IMR-90 (cell line): Measurements from ENCODE around the gene FBXO28. TPM values are rescaled to one million over a fixed set of nuclear protein-coding genes. Genes with fewer than 3 reads are reported as not detected.

Source experiments
- ATAC-seq: fragments of 200-7000 bp; cut with Tn5 transposase; 2 replicates; pipeline ENCODE4 v1.9.1; 2020; ENCODE audit warnings: low read depth, mild to moderate bottlenecking, moderate library complexity
- BruUV-seq: library from RNA; stranded (reverse); fragments of 400-500 nt; replicated peaks from 2 replicates; lab custom pipeline; 2021; lab: Mats Ljungman, UMichigan
- CTCF ChIA-PET: fragments of 300-600 bp; formaldehyde crosslinking; extraction: SDS; loops from one replicate; lab custom pipeline; 2021; ENCODE audit warnings: antibody characterized with exemption; lab: Yijun Ruan, JAX
- POLR2A ChIA-PET: fragments of 300-600 bp; sonication (Branson Sonifier 250); formaldehyde crosslinking; loops from one replicate; lab custom pipeline; 2022; ENCODE audit warnings: antibody characterized with exemption; ENCODE audit not compliant: unreplicated experiment; lab: Charles Lee
- DNase-seq: peaks from one replicate; pipeline ENCODE4 v3.0.0; 2013
- H2AFZ ChIP-seq: replicated peaks from 2 replicates; pipeline ENCODE3; 2013; ENCODE audit warnings: low read length, mild to moderate bottlenecking; ENCODE audit not compliant: poor library complexity
- H2AK5ac ChIP-seq: 2 replicates; pipeline ENCODE4 v1.6.1; 2013; ENCODE audit warnings: low read depth, low read length, inconsistent platforms
- H2AK9ac ChIP-seq: replicated peaks from 2 replicates; pipeline ENCODE3; 2013; ENCODE audit warnings: mild to moderate bottlenecking, low read depth, low read length, moderate library complexity; ENCODE audit not compliant: poor library complexity
- H2BK120ac ChIP-seq: 2 replicates; pipeline ENCODE4 v1.6.1; 2013; ENCODE audit warnings: low read depth, low read length, inconsistent platforms
- H2BK15ac ChIP-seq: 3 replicates; pipeline ENCODE4 v1.6.1; 2013; ENCODE audit warnings: low read depth, low read length, inconsistent platforms
- H2BK20ac ChIP-seq: 2 replicates; pipeline ENCODE4 v1.6.1; 2013; ENCODE audit warnings: low read depth, mild to moderate bottlenecking, inconsistent platforms, low read length, moderate library complexity
- H2BK5ac ChIP-seq: 2 replicates; pipeline ENCODE4 v1.6.1; 2013; ENCODE audit warnings: mild to moderate bottlenecking, low read depth, low read length, inconsistent platforms; ENCODE audit not compliant: poor library complexity, severe bottlenecking
- H3K14ac ChIP-seq: replicated peaks from 2 replicates; pipeline ENCODE4 v1.6.1; 2013; ENCODE audit warnings: low read depth, low read length, inconsistent platforms
- H3K18ac ChIP-seq: 2 replicates; pipeline ENCODE4 v1.6.1; 2013; ENCODE audit warnings: low read depth, low read length, control low read depth
- H3K23ac ChIP-seq: 2 replicates; pipeline ENCODE4 v1.6.1; 2013; ENCODE audit warnings: low read depth, low read length, inconsistent platforms
- H3K27ac ChIP-seq: 2 replicates; pipeline ENCODE4 v1.5.1; 2013; ENCODE audit warnings: mild to moderate bottlenecking, control low read depth, low read length; ENCODE audit not compliant: insufficient read depth
- H3K27me3 ChIP-seq: 2 replicates; pipeline ENCODE4 v1.6.1; 2013; ENCODE audit warnings: low read length; ENCODE audit not compliant: control insufficient read depth, insufficient read depth
- H3K36me3 ChIP-seq: 2 replicates; pipeline ENCODE4 v1.6.1; 2013; ENCODE audit warnings: low read length, mixed read lengths; ENCODE audit not compliant: control insufficient read depth, insufficient read depth
- H3K4ac ChIP-seq: 2 replicates; pipeline ENCODE4 v1.6.1; 2013; ENCODE audit warnings: low read depth, low read length, inconsistent platforms
- H3K4me1 ChIP-seq: 2 replicates; pipeline ENCODE4 v1.6.1; 2013; ENCODE audit warnings: low read length, mixed read lengths; ENCODE audit not compliant: control insufficient read depth, insufficient read depth
- H3K4me2 ChIP-seq: 2 replicates; pipeline ENCODE4 v1.6.1; 2013; ENCODE audit warnings: low read depth, mild to moderate bottlenecking, control low read depth, low read length, moderate library complexity
- H3K4me3 ChIP-seq: 2 replicates; pipeline ENCODE4 v1.5.1; 2013; ENCODE audit warnings: low read depth, mild to moderate bottlenecking, control low read depth, low read length, moderate library complexity; ENCODE audit not compliant: insufficient read depth
- H3K56ac ChIP-seq: 2 replicates; pipeline ENCODE4 v1.6.1; 2013; ENCODE audit warnings: low read length, inconsistent platforms; ENCODE audit not compliant: insufficient read depth; ENCODE audit errors: extremely low read depth
- H3K79me1 ChIP-seq, 2 experiments: 2 replicates each; pipeline ENCODE4 v1.6.1; 2013; ENCODE audit warnings: low read length in 2 of 2, inconsistent platforms in 1 of 2, low read depth in 1 of 2
- H3K9ac ChIP-seq: 2 replicates; pipeline ENCODE4 v1.6.1; 2013; ENCODE audit warnings: low read depth, low read length, control low read depth
- H3K9me1 ChIP-seq: 2 replicates; pipeline ENCODE4 v1.6.1; 2013; ENCODE audit warnings: low read length, inconsistent platforms; ENCODE audit not compliant: insufficient read depth
- H3K9me3 ChIP-seq: 2 replicates; pipeline ENCODE4 v1.6.1; 2013; ENCODE audit warnings: low read length; ENCODE audit not compliant: control insufficient read depth, insufficient read depth
- H4K20me1 ChIP-seq: 2 replicates; pipeline ENCODE4 v1.6.1; 2013; ENCODE audit warnings: low read length, inconsistent platforms; ENCODE audit not compliant: insufficient read depth
- H4K5ac ChIP-seq: 2 replicates; pipeline ENCODE4 v1.6.1; 2013; ENCODE audit warnings: mild to moderate bottlenecking, low read depth, low read length, control low read depth
- H4K8ac ChIP-seq, 2 experiments: 2 replicates each; pipeline ENCODE4 v1.6.1; 2013; ENCODE audit warnings: low read depth in 2 of 2, low read length in 2 of 2, control low read depth in 1 of 2, inconsistent platforms in 1 of 2
- H4K91ac ChIP-seq: 2 replicates; pipeline ENCODE4 v1.6.1; 2013; ENCODE audit warnings: low read depth, low read length, inconsistent platforms; ENCODE audit not compliant: insufficient read depth
- CEBPB ChIP-seq: IDR thresholded peaks from 2 replicates; pipeline ENCODE4 v1.6.1; 2012; ENCODE audit warnings: low read depth, low read length, improper control_type of control experiment
- MAFK ChIP-seq: IDR thresholded peaks from 2 replicates; pipeline ENCODE4 v1.6.1; 2012; ENCODE audit warnings: low read depth, low read length, improper control_type of control experiment
- POLR2A ChIP-seq: IDR thresholded peaks from 2 replicates; pipeline ENCODE4 v1.6.1; 2012; ENCODE audit warnings: mild to moderate bottlenecking, low read depth, low read length
- WGBS, 2 experiments: methylation state at CpG; one replicate each; pipeline versions ENCODE4 v1.1.5 to v1.1.7; 2013; ENCODE audit warnings: missing lambda C conversion rate in 2 of 2; ENCODE audit not compliant: insufficient read length in 1 of 2; ENCODE audit errors: extremely low coverage in 2 of 2; 5-methylcytosine and 5-hydroxymethylcytosine counted together
- dilution Hi-C: fragments of 300-500 bp; cut with HindIII; formaldehyde crosslinking; loops from one replicate; pipeline ENCODE4 v1.14.3; 2018; ENCODE audit warnings: low sequenced_read_pairs; ENCODE audit not compliant: unreplicated experiment
- in situ Hi-C: fragments of 300-500 bp; cut with MboI; formaldehyde crosslinking; loops from 3 replicates; pipeline ENCODE4 v1.14.3; 2019; ENCODE audit warnings: low sequenced_read_pairs, inconsistent platforms, mixed read lengths
- intact Hi-C: fragments of 100-400 bp; cut with micrococcal nuclease; formaldehyde crosslinking; loops from 2 replicates; pipeline ENCODE4 v1.10.0; 2022
- polyA plus RNA-seq, 3 experiments: library from polyadenylated mRNA; depleted of rRNA; stranded (reverse); fragments of >200 nt; gene quantifications; 2 replicates each; pipeline ENCODE4 v1.2.3, GENCODE V29; 2012; ENCODE audit warnings: low replicate concordance in 1 of 3
- total RNA-seq: library from RNA; depleted of rRNA; stranded (reverse); fragments of >200 nt; gene quantifications from 2 replicates; pipeline ENCODE4 v1.2.3, GENCODE V29; 2012

FBXO28 gene
- total and polyA plus RNA-seq, 2 of the 4 experiments (the other 2 are of a cell fraction): 11.6 to 22.6 TPM

DNA sequence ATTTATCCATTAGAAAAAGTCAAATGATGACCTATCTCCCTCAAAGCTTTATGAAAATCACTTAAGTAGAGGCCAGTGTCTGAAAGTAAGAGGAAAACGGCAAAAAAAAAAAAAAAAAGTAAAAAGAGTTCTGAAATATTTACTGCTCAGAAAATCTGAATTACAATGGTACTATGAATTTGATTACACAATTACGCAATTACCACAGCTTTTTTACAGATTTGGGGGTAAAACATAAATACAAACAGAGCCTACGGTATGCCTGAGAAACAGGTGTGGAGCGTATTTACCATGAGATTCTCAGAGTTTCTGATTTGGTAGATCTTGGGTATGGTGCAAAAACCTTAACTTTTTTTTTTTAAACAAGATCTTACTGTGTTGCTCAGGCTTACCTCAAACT, 15.9 kb upstream of the FBXO28 start:
- no peak overlapping the region for H4K5ac ChIP-seq
- no peak overlapping the region for H2AK9ac ChIP-seq
- ChIA-PET POLR2A (no interaction called here), CTCF (interaction anchor here (0.6 kb wide), 2 partner anchors 9 to 47 kb away, joined by 3 to 6 read pairs; no protein-coding TSS in a partner anchor)
- H2BK20ac ChIP-seq: no peak overlapping the region
- no peaks in the 10 kb centered on the region for H3K36me3 ChIP-seq
- no peaks in the 10 kb centered on the region for H4K20me1 ChIP-seq
- no peak overlapping the region for H2AK5ac ChIP-seq
- no peak overlapping the region for H3K27ac ChIP-seq
- H3K18ac ChIP-seq: no peak overlapping the region
- no peaks in the 10 kb centered on the region for H3K4me1 ChIP-seq
- WGBS, 2 experiments: no CpG with 5 or more reads among the region's 4 CpGs
- H2BK120ac ChIP-seq: no peak overlapping the region
- H2AFZ ChIP-seq: no peak overlapping the region
- no peaks in the 10 kb centered on the region for H3K9me3 ChIP-seq
- H3K4me2 ChIP-seq: no peak overlapping the region
- H3K79me1 ChIP-seq: no peaks in the 10 kb centered on the region
- H3K9me1 ChIP-seq: no peaks in the 10 kb centered on the region
- intact Hi-C loops: no loop called here
- H3K4ac ChIP-seq: no peak overlapping the region
- H3K27me3 ChIP-seq: peaks cover 12% of the 10 kb centered on the region
- in situ Hi-C loops: no loop called here
- H2BK5ac ChIP-seq: no peak overlapping the region
- no peak overlapping the region for H4K91ac ChIP-seq
- TF ChIP-seq POLR2A (no peak), MAFK (no peak), CEBPB (peak; percentile 60)
- no peak overlapping the region for H3K4me3 ChIP-seq
- dilution Hi-C loops: no loop called here
- H3K9ac ChIP-seq: no peak overlapping the region
- no peak overlapping the region for H3K56ac ChIP-seq
- H2BK15ac ChIP-seq: no peak overlapping the region
- H3K14ac ChIP-seq: no peak overlapping the region
- DNase-seq (no peak), ATAC-seq (no peak)
- BruUV-seq: no TSS peak
- no peak overlapping the region for H4K8ac ChIP-seq
- no peak overlapping the region for H3K23ac ChIP-seq
